Fibroblast of villous mesenchyme (primary cell): ENCODE results near the gene JMJD7. TPM values are rescaled to one million over a fixed set of nuclear protein-coding genes. Genes with fewer than 3 reads are reported as not detected.

Experiments used
- DNase-seq: peaks from one replicate; pipeline ENCODE4 v3.0.0-alpha.2; 2010; ENCODE audit warnings: low read depth
- H3K4me3 ChIP-seq: 2 replicates; pipeline ENCODE4 v1.5.1; 2011; ENCODE audit warnings: low read depth, mild to moderate bottlenecking, low read length
- CTCF ChIP-seq: IDR thresholded peaks from 2 replicates; pipeline ENCODE4 v1.5.1; 2012; ENCODE audit warnings: low read depth, mild to moderate bottlenecking, low read length; ENCODE audit not compliant: insufficient read depth
- small RNA-seq: library from RNA; depleted of rRNA; stranded (forward); fragments of <200 nt; gene quantifications from one replicate; pipeline ENCODE3, GENCODE V24; 2012
- total RNA-seq: library from RNA; depleted of rRNA; stranded (reverse); fragments of >200 nt; gene quantifications from 2 replicates; pipeline ENCODE4 v1.2.3, GENCODE V29; 2012

JMJD7 gene
- total RNA-seq, 1 donor: 2.2 TPM

GRCh38 chr15:41884458-41884857 lies 56.6 kb downstream of the JMJD7 start:
- no peak for DNase-seq
- no peak for TF ChIP-seq CTCF
- no peak overlapping the region for H3K4me3 ChIP-seq

- TF ChIP-seq CTCF: no peak
- DNase-seq: no peak
- H3K4me3 ChIP-seq: no peak overlapping the region
These were observed 57.4 kb downstream of the JMJD7 start for GRCh38 chr15:41885321-41885720.

GRCh38 chr15:41885841-41886240 lies 57.9 kb downstream of the JMJD7 start:
- no peak for TF ChIP-seq CTCF
- DNase-seq: no peak

GRCh38 chr15:41886741-41887140 lies 58.8 kb downstream of the JMJD7 start:
- H3K4me3 ChIP-seq: no peak overlapping the region
- DNase-seq: no peak
- no peak for TF ChIP-seq CTCF

More at GRCh38 chr15:41885841-41886240, 57.9 kb downstream of the JMJD7 start:
- no peak overlapping the region for H3K4me3 ChIP-seq

GRCh38 chr15:41887161-41887560 lies 59.3 kb downstream of the JMJD7 start:
- DNase-seq: no peak
- H3K4me3 ChIP-seq: no peak overlapping the region
- no peak for TF ChIP-seq CTCF

Small RNA genes lying within 50 kb of the gene (small RNA-seq; reads per million reads assigned to genes)
- gene JMJD7-PLA2G4B (not detected), gene MIR4310 (not detected), gene RNA5SP393 (not detected)

Other genes with a start within 250 kb of the JMJD7 start
- gene MGA, start 167.7 kb upstream of the JMJD7 start, total RNA-seq: 27.7 and 41.5 TPM in 2 replicates
- 30.9 and 36.7 TPM in 2 replicates for gene MAPKBP1, start 53.6 kb upstream of the JMJD7 start, total RNA-seq
- 0.97 and 1.3 TPM in 2 replicates for gene PLA2G4B, start 10.8 kb downstream of the JMJD7 start, total RNA-seq
- 0.32 and 0.43 TPM in 2 replicates for gene SPTBN5, start 66.0 kb downstream of the JMJD7 start, total RNA-seq
- 18.0 and 19.0 TPM in 2 replicates for gene EHD4, start 144.5 kb downstream of the JMJD7 start, total RNA-seq
- gene PLA2G4E, start 192.9 kb downstream of the JMJD7 start, total RNA-seq: not detected in 2 replicates